Stomach (tissue), 4 donors: ENCODE measurements around the gene GPBP1.

Source experiments
- CTCF ChIP-seq, 7 experiments: fragments of 450-650 bp in 4 of 7; fragments of 200-600 bp in 3 of 7; sonication (generic) in 3 of 7; IDR thresholded peaks; one replicate each; pipeline ENCODE4 v1.5.1; 2016 to 2019; ENCODE audit warnings: antibody characterized with exemption in 7 of 7, control low read depth in 2 of 7, mild to moderate bottlenecking in 1 of 7
- EP300 ChIP-seq: sonication (generic); formaldehyde crosslinking; IDR thresholded peaks from one replicate; pipeline ENCODE4 v1.6.1; 2017; ENCODE audit warnings: antibody characterized with exemption
- POLR2A ChIP-seq, 4 donors: fragments of 450-650 bp; IDR thresholded peaks; one replicate each; pipeline ENCODE4 v1.6.1; 2016; ENCODE audit warnings: antibody characterized with exemption in 4 of 4, control low read depth in 2 of 4, mild to moderate bottlenecking in 1 of 4, moderate library complexity in 1 of 4

- no peak for TF ChIP-seq CTCF (IDR thresholded peaks at IDR 0.05)
- no peak for TF ChIP-seq POLR2A (IDR thresholded peaks at IDR 0.05)
- no peak for TF ChIP-seq EP300
Observed at GRCh38 chr5:57157131-57157530, 16.7 kb upstream of the GPBP1 start.
